ENCODE measurements around the gene TGFBR1.

The TGFBR1 gene

GRCh38 chr9:99104459-99105151 is at the start of gene TGFBR1:
TGFBR1 (plus strand) TSS chr9:99105113; CDS start chr9:99105206, 93 bp downstream.
- DNase-seq, result peak; percentile 88

GRCh38 chr9:99055384-99055783 is 49.5 kb upstream of the TGFBR1 start:
- no peak for DNase-seq

GRCh38 chr9:99056186-99056585 is 48.7 kb upstream of the TGFBR1 start:
- no peak for DNase-seq

GRCh38 chr9:99056886-99057664 is 47.8 kb upstream of the TGFBR1 start:
- DNase-seq, result no peak

GRCh38 chr9:99057665-99058625 is 47.0 kb upstream of the TGFBR1 start:
- DNase-seq, result peak; percentile 72

- no peak for DNase-seq
Observed at GRCh38 chr9:99058964-99059921, 45.7 kb upstream of the TGFBR1 start.

GRCh38 chr9:99060621-99061020 is 44.3 kb upstream of the TGFBR1 start:
- no peak for DNase-seq

GRCh38 chr9:99062549-99062948 is 42.4 kb upstream of the TGFBR1 start:
- no peak for DNase-seq

- DNase-seq, result no peak
Observed at GRCh38 chr9:99063522-99063921, 41.4 kb upstream of the TGFBR1 start.

GRCh38 chr9:99066571-99066970 is 38.3 kb upstream of the TGFBR1 start:
- no peak for DNase-seq

GRCh38 chr9:99069075-99069474 is 35.8 kb upstream of the TGFBR1 start:
- no peak for DNase-seq

- DNase-seq, result no peak
Observed at GRCh38 chr9:99069546-99069945, 35.4 kb upstream of the TGFBR1 start.

GRCh38 chr9:99070681-99071080 is 34.2 kb upstream of the TGFBR1 start:
- no peak for DNase-seq

GRCh38 chr9:99071313-99072039 is 33.4 kb upstream of the TGFBR1 start:
- DNase-seq, result no peak

GRCh38 chr9:99072040-99072394 is 32.9 kb upstream of the TGFBR1 start:
- DNase-seq, result no peak

GRCh38 chr9:99073347-99073746 is 31.6 kb upstream of the TGFBR1 start:
- DNase-seq, result no peak

- no peak for DNase-seq
Observed at GRCh38 chr9:99073985-99074901, 30.7 kb upstream of the TGFBR1 start.

- DNase-seq, result no peak
Observed at GRCh38 chr9:99074902-99075245, 30.0 kb upstream of the TGFBR1 start.

- DNase-seq, result no peak
Observed at GRCh38 chr9:99075246-99075912, 29.5 kb upstream of the TGFBR1 start.

- DNase-seq, result no peak
Observed at GRCh38 chr9:99076030-99076429, 28.9 kb upstream of the TGFBR1 start.
